Measurements from ENCODE around the gene HMX2. TPM values are rescaled to one million over a fixed set of nuclear protein-coding genes. Genes with fewer than 3 reads are reported as not detected.

The HMX2 gene
- total and polyA plus RNA-seq, 2 of the 8 experiments (the other 6 are each of a cell fraction or from before 2014, with no cell fraction given) = 2.0 to 2.7 TPM

DNA sequence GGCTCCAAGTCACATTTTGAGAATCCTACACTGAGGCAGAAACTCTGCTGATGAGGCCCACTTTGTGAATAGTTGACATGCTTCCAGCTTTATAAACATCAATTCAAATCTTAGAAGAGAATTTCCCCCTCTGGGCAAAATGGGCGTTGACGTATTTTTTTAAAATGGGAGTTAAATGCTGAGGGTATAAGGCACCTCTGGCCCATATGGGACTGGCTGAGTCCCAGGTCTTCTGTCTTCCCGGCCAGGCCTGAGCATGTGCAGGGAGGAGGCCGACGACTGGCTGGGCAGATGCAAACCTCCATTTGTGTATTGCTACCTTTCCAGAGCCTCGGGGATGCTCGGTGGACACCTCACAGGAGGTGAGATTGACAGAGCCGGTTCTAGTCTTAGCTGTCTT is 44.0 kb downstream of the HMX2 start:
- Histone ChIP-seq H2BK120ac (replicated peaks; ENCODE audit: low read depth, low read length) (no peak overlapping the region), H3K4ac (replicated peaks; ENCODE audit: insufficient read length, low read depth, low read length) (no peak overlapping the region), H3K27me3 (replicated peaks in 1 of 4; ENCODE audit: control insufficient read depth in 3 of 4, extremely low read depth in 1 of 4, insufficient read depth in 3 of 4, low read length in 3 of 4) (no peaks in the 10 kb centered on the region), H3K79me2 (ENCODE audit: control insufficient read depth in 1 of 2, insufficient read depth in 2 of 2, low read length in 2 of 2) (no peaks in the 10 kb centered on the region), H3K23me2 (ENCODE audit: low read depth, low read length) (no peaks in the 10 kb centered on the region), H3K56ac (replicated peaks; ENCODE audit: insufficient read length, low read depth, low read length) (no peak overlapping the region), H3K4me1 (replicated peaks in 1 of 4; ENCODE audit: control insufficient read depth in 3 of 4, insufficient read depth in 4 of 4, low read length in 3 of 4) (peaks cover 0 to 7% (median 3%) of the 10 kb centered on the region in 4 experiments; a peak in 3 of 7 replicates), H3K36me3 (ENCODE audit: control insufficient read depth in 2 of 4, insufficient read depth in 4 of 4, low read length in 3 of 4) (no peaks in the 10 kb centered on the region), H2AFZ (ENCODE audit: low read length) (no peak overlapping the region), H3K79me1 (ENCODE audit: low read depth, low read length) (peaks cover 1% of the 10 kb centered on the region), H3K27ac (ENCODE audit: low read depth, low read length) (no peak overlapping the region), H2BK20ac (ENCODE audit: low read length) (no peak overlapping the region), H4K8ac (ENCODE audit: extremely low read depth, insufficient read depth, low read length) (no peak overlapping the region), H2BK15ac (ENCODE audit: low read length) (no peak overlapping the region), H3K9me3 (ENCODE audit: insufficient read depth in 2 of 2, low read depth in 1 of 2, low read length in 1 of 2) (no peaks in the 10 kb centered on the region), H2BK12ac (ENCODE audit: low read depth, low read length) (no peak overlapping the region), H2AK5ac (ENCODE audit: low read depth, low read length) (no peak overlapping the region), H3K4me2 (ENCODE audit: insufficient read depth in 1 of 2, low read depth in 2 of 2, low read length in 2 of 2) (no peak overlapping the region), H3K14ac (ENCODE audit: insufficient read length) (no peak overlapping the region), H3K23ac (ENCODE audit: insufficient read length) (no peak overlapping the region), H3K4me3 (ENCODE audit: extremely low read depth in 1 of 4, insufficient read depth in 2 of 4, low read depth in 3 of 4, low read length in 4 of 4) (no peak overlapping the region), H2BK5ac (ENCODE audit: low read depth, low read length) (no peak overlapping the region), H4K91ac (replicated peaks; ENCODE audit: insufficient read length, low read length) (no peak overlapping the region), H4K20me1 (replicated peaks in 1 of 2; ENCODE audit: control insufficient read depth in 1 of 2, insufficient read depth in 2 of 2, low read length in 2 of 2) (peaks cover 0 to 2% of the 10 kb centered on the region in 2 experiments), H4K5ac (ENCODE audit: insufficient read length, low read depth, low read length) (no peak overlapping the region), H3K18ac (ENCODE audit: extremely low read depth, low read length) (no peak overlapping the region), H3K9ac (replicated peaks in 1 of 4; ENCODE audit: extremely low read depth in 1 of 4, low read depth in 3 of 4, low read length in 3 of 4) (no peak overlapping the region)
- FAIRE-seq (no peak), DNase-seq (ENCODE audit: low read depth in 1 of 2, low spot score in 2 of 2) (no peak)
- ChIA-PET CTCF (ENCODE audit: partially characterized antibody) (no interaction called here), POLR2A (ENCODE audit: partially characterized antibody) (no interaction called here)
- 97% methylated on average over 8 of the region's 8 CpGs; no CpG with 5 or more reads in 1 of the 2 experiments for WGBS, 2 experiments (ENCODE audit: extremely low coverage in 1 of 2, insufficient coverage in 1 of 2, insufficient read length in 1 of 2, insufficient replicate concordance in 2 of 2, low coverage in 1 of 2, low lambda C conversion rate in 2 of 2, missing lambda C conversion rate in 1 of 2)
- TF ChIP-seq CTBP2 (IDR thresholded peaks at IDR 0.05; ENCODE audit: borderline replicate concordance, insufficient read depth, insufficient read length, low read length) (no peak), KDM5A (IDR thresholded peaks at IDR 0.05; ENCODE audit: low read length) (no peak), CBX8 (IDR thresholded peaks at IDR 0.05; ENCODE audit: borderline replicate concordance, low read depth, low read length) (no peak), PHF8 (conservative IDR thresholded peaks at IDR 0.05; ENCODE audit: low read depth, low read length) (no peak), SIRT6 (IDR thresholded peaks at IDR 0.05; ENCODE audit: low read length) (no peak), BRCA1 (IDR thresholded peaks at IDR 0.05; ENCODE audit: low read depth, low read length) (no peak), GTF2F1 (IDR thresholded peaks at IDR 0.05; ENCODE audit: borderline replicate concordance, low read depth, low read length) (no peak), TBP (IDR thresholded peaks at IDR 0.05; ENCODE audit: low read depth, low read length) (no peak), TEAD4 (IDR thresholded peaks at IDR 0.05; ENCODE audit: low read depth, low read length) (no peak), EZH2 (IDR thresholded peaks at IDR 0.05; ENCODE audit: low read depth, low read length, severe bottlenecking) (no peak), POU5F1 (IDR thresholded peaks at IDR 0.05; ENCODE audit: low read depth, low read length) (no peak), GABPA (IDR thresholded peaks at IDR 0.05; ENCODE audit: borderline replicate concordance, insufficient read depth, low read length) (no peak), RAD21 (IDR thresholded peaks at IDR 0.05 in 1 of 2, conservative IDR thresholded peaks at IDR 0.05 in 1 of 2; ENCODE audit: low read depth in 2 of 2, low read length in 2 of 2) (no peak), CBX5 (IDR thresholded peaks at IDR 0.05; ENCODE audit: low read depth, low read length) (no peak), SAP30 (IDR thresholded peaks at IDR 0.05; ENCODE audit: insufficient read depth, insufficient replicate concordance, low read length) (no peak)
